Activated naive CD4-positive, alpha-beta T cell treated with anti-CD3 and anti-CD28 coated beads, Interleukin-2, amount 50 U/mL, for 16 hours (primary cell): ENCODE measurements around the gene C16orf92.
A peak's percentile ranks its signal among the peaks of the same experiment; 100 is the strongest.
"Not testable (repeated sequence)": the region's sequence is repeated elsewhere in the genome, so short reads cannot be mapped to it uniquely, and the experiment has no call there.

ENCODE experiments used
- DNase-seq: peaks from one replicate; pipeline ENCODE4 v3.0.0-alpha.2; 2020

C16orf92 gene

DNA sequence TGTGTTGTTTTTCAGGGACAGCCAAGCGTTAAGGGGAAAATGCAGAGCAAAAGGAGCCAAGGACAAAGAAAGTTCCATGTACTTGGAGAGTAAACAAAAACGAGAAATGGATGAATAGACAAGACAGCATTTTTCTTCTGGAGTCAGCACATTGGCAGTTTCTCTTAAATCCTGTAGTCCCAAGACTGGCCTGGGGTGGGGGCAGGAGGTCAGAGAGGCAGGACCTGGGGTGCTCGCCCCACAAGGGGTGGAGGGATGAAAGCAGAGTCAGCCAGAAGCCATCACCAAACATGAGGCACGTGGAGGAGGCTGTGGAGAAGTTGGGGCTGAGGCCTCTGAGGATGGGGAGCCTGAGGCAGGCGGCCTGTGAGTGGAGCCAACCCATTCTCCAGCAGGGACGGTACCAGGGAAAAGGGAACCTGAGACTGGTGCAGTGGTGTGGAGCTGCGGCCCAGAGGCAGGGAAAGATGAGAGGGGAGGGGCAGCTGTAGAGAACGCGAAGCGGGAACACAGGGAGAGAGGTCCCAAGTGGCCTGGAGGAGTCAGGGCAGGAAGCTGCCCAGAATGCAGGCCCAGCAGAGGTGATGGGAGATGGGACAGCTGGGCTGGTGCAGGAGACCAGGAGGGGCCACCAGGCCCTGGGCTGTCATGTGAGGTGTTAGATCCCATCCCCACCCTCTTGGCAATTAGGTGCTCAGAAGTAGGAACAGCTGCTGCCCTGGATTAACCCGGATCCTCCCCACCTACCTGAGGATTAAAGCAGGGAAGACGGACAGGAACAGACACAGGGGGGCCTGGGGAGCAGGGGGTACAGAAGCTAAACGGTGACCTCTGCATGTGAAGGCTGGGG, 4.8 kb downstream of the C16orf92 start:
- no peak for DNase-seq

- DNase-seq = no peak
Measured at GRCh38 chr16:30028438-30029076, 5.6 kb downstream of the C16orf92 start.

DNA sequence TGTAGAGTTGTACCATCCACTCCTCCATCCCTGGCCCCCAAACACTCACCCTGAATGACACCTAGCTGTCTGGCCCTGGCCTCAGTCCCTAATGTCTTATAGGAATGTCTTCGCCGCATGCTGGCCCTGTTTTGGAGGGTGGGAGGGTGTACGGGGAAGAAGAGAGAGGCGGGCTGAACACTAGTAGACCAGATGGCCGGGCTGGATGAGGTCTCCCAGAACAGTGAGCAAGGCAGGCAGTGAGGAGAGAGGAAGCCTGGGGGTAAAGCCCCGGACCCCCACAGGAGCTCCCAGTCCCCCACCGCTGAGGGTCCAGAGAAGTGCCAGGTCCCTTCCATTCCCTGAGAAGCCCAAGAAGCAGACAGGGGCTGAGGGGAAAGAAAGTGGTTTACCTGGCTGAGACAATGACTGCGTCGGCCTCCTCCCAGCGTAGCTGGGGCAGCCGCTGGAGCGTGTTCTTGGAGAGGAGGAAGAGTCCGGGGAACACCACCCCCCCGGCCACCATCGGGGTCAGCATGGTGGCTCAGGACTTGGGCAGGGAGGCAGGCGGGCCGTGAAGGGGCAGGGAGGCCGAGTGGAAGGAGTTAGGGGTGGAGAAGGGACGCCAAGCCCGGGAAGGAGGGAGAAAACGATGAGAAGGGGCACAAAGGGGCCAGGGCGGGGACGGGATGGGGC, 7.2 kb downstream of the C16orf92 start:
- no peak for DNase-seq

GRCh38 chr16:30030841-30031413, 7.9 kb downstream of the C16orf92 start, which contains the start of gene TLCD3B:
TSS of gene TLCD3B (minus strand) at chr16:30031271. CDS start at chr16:30030527, 744 bp downstream.
- no peak for DNase-seq

DNA sequence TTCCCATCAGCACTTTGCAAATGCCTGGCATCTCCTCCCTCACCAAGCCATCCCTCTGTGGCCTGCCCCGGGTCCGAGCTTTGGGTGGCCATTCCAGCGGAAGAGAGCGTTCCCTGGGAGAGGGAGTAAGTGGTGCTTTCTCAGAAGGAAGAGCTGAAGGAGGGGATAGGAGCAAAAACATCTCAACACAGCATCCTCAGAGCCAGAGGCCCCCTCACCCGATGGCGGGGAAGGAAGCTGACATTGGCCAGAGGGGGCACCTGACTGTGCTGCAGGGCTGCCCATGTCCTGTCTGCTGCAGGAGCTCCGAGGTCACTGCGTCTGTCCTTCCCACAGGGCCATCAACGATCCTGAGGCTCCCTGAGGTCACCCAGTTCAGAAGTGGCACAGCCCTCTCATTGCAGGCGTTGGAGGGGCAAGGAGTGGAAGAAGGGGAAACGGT, 8.5 kb downstream of the C16orf92 start:
- DNase-seq = no peak

GRCh38 chr16:30032083-30032819, 9.3 kb downstream of the C16orf92 start:
- DNase-seq = peak; percentile 63

GRCh38 chr16:30033270-30033669, 10.3 kb downstream of the C16orf92 start:
- DNase-seq = no peak

DNA sequence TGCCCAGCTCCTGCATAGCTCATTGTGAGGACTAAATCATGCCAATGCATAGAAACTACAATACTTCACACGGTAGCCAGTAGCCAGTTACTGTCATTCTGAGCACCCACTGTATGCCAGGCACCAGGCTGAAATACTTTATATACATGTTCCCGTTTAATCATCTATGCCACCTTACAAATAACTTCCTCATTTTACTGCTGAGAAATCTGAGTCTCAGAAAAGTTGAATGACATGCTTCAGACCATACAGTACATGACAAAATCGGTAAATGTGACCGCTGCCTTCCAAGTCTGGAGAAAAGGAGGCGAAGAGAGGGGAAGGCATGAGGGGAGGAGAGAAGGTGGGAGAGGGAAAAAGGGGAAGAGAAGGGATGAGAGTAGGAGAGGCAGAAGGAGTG, 17.2 kb downstream of the C16orf92 start:
- no peak for DNase-seq

- not testable (repeated sequence) for DNase-seq
Measured at GRCh38 chr16:30040690-30041089, 17.7 kb downstream of the C16orf92 start.

- DNase-seq = no peak
Measured at GRCh38 chr16:30041841-30042240, 18.8 kb downstream of the C16orf92 start.

DNA sequence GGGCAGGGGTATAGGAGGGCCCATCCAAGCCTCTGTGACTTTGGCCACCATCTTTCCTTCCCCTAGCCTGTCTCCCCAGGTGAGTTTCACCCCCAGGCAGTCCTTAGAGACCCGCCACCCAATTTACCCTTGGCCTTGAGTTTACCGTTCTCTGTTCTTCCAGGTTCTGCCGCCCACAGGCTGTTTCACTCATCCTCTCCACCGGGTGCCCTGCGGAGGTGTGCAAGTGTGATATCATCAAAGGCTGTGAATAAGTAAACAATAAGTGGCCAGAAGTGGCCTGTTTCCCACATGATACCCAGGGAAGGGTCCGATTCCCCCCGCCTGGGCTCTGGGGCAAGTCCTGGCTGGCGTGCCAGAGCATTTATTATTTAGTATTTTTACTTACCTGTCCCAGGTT, 23.2 kb downstream of the C16orf92 start:
- DNase-seq = no peak

DNA sequence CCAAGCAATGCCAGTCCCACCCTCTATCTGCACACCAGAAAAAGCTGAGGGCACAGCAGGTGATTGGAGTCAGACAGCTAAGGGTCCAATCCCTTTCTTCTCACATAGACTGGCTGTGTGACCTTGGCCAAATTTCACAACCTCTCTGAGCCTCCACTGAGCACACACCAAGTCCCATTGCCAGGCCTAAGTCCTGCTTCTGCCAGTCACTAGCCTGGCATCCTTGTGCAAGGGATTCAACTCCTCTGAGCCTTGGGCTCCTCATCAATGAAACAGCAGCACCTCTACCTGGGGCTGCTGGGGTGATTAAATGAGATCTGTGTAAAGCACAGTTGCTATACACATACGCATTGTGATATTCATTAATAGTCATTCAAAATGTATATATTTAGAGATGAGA, 23.6 kb downstream of the C16orf92 start:
- DNase-seq = no peak

GRCh38 chr16:30049871-30050270, 26.9 kb downstream of the C16orf92 start:
- DNase-seq = no peak

- no peak for DNase-seq
Measured at GRCh38 chr16:30051518-30051917, 28.5 kb downstream of the C16orf92 start.

- peak; percentile 89 for DNase-seq
Measured at GRCh38 chr16:30052671-30053372, 29.8 kb downstream of the C16orf92 start.

DNA sequence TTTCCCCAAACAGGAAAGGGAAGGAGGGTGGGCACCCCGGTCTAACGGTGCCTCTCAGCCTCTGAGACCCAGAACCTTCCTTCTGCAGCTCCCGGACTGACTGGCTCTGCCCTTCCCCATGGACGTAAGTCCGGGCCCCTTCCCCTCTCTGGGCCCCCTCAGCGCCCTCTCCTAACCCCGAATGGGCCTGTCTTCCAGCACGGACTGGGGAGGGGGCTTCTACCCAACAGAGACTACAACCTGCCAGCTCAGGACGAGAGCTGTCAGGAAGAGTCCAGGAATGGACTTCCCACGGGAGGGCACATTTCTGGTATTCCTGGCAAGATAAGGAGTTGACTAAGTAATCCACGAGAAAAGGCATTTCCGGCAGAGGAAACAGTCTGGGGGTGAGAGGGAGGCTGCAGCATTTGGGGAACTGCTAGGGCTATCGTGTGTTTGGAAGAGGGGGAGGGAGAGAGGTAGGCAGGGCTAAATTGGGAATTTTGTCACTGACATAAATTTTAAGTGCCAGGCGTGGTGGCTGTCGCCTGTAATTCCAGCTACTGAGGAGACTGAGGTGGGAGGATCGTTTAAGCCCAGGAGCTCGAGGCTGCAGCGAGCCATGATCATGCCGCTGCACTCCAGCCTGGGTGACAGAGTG, 30.5 kb downstream of the C16orf92 start:
- DNase-seq = no peak

- no peak for DNase-seq
Measured at GRCh38 chr16:30054451-30054850, 31.5 kb downstream of the C16orf92 start.

DNA sequence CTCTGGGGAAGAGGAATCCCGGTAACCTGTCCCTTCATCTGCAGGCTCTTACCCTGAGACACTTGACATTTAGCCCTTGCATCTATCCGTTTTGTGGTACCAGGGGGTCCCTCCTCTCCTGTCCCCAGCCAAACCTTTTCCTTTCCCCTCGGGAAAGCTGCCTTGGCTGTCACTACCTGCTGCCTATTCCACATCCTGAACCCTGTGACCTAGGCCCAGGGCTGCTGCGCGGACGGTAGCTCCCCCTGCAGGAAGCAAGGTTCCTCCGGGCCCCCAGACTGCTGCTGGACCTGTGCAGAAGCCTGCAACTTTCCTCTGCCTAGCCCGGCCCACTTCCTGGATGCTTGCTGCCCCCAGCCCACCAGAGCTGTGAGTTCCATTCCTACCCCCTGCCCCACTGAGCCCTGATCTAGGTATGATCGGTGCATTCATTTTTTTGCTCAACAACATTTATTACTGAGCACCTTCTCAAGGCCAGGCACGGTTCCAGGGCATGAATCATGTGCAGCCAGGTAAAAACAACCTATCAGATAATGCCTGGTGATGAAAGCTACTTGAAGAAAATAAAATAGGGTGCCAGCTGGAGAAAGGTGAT, 32.1 kb downstream of the C16orf92 start:
- DNase-seq = peak; percentile 55

- no peak for DNase-seq
Measured at GRCh38 chr16:30060346-30060745, 37.3 kb downstream of the C16orf92 start.

DNA sequence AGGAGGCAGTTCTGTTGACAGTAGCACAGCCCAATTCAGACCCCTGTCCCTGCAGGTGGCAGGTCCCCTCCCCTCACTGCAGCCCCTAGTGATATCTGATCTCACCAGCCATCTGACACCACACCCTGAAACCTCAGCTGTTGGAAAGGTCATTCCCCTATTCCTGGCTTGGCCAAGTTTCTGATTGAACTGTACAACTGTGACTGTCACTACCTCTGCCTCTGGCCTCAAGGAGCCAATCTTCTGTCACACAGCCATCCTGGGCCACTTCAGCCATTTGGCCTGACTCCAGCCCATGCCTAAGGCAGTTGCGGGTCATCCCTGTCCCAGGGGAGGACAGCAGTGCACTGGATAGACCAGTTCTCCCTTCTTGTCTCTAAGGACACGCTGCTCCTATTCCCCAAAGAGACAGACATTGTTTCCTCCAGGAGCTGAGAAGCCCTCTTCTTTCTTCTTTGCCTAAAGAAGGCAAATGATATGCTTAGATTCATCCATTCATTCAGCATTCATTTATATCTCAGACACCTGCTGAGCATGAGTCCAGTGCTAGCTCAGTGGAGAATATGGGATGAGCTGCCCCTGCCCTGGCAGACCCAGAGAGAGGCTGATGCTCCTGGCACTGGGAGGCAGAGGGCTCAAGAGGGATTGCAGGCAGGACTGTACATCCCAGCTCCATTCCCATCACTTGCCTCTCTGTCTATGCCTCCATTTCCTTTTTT, 38.0 kb downstream of the C16orf92 start:
- no peak for DNase-seq
